GM12864 (cell line): ENCODE results near the gene DARS2.
A peak's percentile ranks its signal among the peaks of the same experiment; 100 is the strongest.
"Not testable (repeated sequence)": the region's sequence is repeated elsewhere in the genome, so short reads cannot be mapped to it uniquely, and the experiment has no call there.

Experiments
- DNase-seq: peaks from one replicate; pipeline ENCODE4 v3.0.0-alpha.2; 2011; ENCODE audit warnings: low read depth
- H3K4me3 ChIP-seq: 2 replicates; pipeline ENCODE4 v1.5.1; 2011; ENCODE audit warnings: mild to moderate bottlenecking, low read depth, low read length, control low read depth
- TF ChIP-seq, protein P1 (sequence below): IDR thresholded peaks from 2 replicates; pipeline ENCODE4 v1.5.1; 2011; ENCODE audit warnings: low read depth, mild to moderate bottlenecking, moderate library complexity, low read length, control low read depth, inconsistent platforms; ENCODE audit errors: missing control alignments

The DARS2 gene, protein sequence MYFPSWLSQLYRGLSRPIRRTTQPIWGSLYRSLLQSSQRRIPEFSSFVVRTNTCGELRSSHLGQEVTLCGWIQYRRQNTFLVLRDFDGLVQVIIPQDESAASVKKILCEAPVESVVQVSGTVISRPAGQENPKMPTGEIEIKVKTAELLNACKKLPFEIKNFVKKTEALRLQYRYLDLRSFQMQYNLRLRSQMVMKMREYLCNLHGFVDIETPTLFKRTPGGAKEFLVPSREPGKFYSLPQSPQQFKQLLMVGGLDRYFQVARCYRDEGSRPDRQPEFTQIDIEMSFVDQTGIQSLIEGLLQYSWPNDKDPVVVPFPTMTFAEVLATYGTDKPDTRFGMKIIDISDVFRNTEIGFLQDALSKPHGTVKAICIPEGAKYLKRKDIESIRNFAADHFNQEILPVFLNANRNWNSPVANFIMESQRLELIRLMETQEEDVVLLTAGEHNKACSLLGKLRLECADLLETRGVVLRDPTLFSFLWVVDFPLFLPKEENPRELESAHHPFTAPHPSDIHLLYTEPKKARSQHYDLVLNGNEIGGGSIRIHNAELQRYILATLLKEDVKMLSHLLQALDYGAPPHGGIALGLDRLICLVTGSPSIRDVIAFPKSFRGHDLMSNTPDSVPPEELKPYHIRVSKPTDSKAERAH

DNA sequence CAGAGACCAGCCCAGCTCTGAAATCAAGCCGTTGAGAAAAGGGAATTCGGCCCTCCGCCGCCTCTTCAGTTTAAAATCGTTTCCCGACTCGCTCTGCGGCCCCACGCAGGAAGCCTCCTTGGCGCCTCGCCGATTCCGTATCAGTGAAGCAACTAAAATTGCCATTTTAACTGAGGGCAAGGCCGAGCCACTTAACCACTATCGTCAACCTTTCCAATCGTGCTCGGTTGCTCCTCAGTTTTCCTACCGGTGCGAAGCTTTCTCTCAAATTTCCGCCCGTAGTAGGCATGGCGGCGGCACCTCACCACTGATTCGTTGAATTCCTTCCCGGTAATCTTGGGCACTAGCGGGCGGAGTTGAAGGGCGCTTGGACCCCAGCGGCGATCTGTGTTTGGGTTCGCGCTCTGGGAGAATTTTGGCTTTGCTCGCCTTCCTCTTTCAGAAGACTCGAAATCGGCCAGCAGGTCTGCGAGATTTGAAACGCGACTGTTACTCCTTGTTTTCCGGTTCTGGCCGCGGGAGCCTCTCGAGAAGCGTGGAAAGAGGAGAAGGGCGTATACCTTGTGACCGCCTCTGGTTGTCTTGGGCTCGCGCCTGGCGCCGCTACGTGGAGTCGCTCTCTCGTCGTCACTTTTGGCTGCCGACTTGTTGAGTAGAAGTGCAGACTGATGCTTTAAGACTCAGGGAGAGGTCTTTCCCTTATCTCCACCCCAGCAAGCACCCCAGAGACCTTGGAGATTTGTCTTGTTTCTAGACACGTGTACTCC is at the start of gene DARS2, which contains the start of gene CENPL:
TSS of gene DARS2 (plus strand) at position 359 of the 767 bp plus-strand sequence. CDS start 557 bp downstream, outside the sequence.
TSS of gene CENPL (minus strand) at position 569 of the 767 bp plus-strand sequence. CDS start 13,584 bp downstream, outside the sequence.
- peak; percentile 96 for DNase-seq
- TF ChIP-seq, protein P1, sequence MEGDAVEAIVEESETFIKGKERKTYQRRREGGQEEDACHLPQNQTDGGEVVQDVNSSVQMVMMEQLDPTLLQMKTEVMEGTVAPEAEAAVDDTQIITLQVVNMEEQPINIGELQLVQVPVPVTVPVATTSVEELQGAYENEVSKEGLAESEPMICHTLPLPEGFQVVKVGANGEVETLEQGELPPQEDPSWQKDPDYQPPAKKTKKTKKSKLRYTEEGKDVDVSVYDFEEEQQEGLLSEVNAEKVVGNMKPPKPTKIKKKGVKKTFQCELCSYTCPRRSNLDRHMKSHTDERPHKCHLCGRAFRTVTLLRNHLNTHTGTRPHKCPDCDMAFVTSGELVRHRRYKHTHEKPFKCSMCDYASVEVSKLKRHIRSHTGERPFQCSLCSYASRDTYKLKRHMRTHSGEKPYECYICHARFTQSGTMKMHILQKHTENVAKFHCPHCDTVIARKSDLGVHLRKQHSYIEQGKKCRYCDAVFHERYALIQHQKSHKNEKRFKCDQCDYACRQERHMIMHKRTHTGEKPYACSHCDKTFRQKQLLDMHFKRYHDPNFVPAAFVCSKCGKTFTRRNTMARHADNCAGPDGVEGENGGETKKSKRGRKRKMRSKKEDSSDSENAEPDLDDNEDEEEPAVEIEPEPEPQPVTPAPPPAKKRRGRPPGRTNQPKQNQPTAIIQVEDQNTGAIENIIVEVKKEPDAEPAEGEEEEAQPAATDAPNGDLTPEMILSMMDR: no peak
- peak within 1 kb of the TSS; percentile 90 for H3K4me3 ChIP-seq

DNA sequence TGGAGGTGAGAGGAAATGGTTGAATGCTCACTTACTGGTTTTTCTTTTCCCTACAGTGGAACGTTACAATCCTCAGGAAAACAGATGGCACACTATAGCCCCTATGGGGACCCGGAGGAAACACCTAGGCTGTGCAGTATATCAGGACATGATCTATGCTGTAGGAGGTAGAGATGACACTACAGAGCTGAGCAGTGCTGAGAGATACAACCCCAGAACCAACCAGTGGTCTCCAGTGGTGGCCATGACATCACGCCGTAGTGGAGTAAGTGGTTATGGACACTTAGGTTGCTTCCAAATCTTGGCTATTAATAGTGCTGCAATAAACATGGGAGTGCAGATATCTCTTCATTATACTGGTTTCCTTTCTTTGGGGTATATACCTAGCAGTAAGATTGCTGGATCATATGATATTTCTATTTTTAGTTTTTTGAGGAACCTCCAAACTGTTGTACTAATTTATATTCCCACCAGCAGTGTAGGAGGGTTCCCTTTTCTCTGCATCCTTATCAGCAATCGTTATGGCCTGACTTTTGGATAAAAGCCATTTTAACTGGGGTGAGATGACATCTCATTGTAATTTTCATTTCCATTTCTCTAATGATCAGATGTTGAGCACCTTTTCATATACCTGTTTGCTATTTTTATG is 48.8 kb upstream of the DARS2 start:
- DNase-seq: no peak
- TF ChIP-seq, protein P1: no peak

DNA sequence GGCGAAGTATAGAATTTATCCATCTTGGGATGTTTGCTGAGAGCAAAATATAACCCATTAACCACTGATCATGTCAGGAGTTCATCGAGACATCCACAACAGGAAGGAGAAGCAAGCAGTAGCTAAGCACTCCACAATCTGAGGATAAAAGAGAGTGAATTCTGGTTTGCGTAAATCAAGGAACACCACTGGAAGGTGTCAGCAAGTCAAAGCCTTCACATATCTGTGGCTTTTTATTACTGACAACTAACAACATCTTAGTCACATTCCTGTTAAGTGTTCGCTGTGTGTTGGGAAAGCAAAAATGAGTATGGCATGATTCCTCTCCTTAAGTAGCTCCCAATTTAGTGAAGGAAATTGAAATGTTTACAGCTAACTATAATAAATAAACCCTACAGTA is 44.5 kb upstream of the DARS2 start:
- TF ChIP-seq, protein P1: no peak
- H3K4me3 ChIP-seq: no peak overlapping the region
- DNase-seq: no peak

More for the DNA sequence above, 48.8 kb upstream of the DARS2 start:
- no peak overlapping the region for H3K4me3 ChIP-seq

DNA sequence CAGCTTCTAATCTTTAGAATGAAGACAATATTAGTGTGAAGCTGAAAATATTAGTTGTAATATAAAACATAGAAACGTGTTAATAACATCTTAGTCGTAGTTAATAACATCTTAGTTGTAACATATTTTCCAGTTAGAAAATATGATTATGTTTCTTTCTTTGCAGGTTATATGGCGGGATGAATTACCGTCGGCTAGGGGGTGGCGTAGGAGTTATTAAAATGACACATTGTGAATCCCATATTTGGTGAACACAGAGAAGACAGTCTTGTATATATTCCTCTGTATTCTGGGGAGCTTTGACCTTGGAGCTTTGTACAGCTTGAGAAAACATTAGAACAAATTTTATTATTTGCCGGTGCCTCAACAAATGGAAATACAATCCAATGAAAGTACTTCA is 39.5 kb upstream of the DARS2 start:
- DNase-seq: no peak
- no peak overlapping the region for H3K4me3 ChIP-seq
- TF ChIP-seq, protein P1: no peak

DNA sequence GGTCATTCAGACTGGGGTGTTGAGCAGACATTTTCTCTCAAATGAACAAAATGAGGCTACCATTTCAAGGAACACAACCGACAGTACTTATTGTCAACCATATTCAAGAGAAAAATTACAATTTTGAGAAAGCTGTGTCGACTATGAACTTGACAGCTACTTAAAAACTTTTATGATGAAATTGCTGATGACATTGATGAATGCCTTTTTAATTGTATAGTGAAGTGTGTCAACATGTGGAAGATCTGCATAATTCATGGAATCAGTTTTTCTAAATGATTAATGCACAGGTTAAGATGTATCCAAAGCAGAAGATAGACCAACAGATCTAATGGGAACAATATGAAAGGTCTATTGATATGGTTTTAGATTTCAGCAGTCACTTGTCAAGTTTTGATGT is 34.6 kb upstream of the DARS2 start:
- TF ChIP-seq, protein P1: no peak
- H3K4me3 ChIP-seq: no peak overlapping the region
- no peak for DNase-seq

DNA sequence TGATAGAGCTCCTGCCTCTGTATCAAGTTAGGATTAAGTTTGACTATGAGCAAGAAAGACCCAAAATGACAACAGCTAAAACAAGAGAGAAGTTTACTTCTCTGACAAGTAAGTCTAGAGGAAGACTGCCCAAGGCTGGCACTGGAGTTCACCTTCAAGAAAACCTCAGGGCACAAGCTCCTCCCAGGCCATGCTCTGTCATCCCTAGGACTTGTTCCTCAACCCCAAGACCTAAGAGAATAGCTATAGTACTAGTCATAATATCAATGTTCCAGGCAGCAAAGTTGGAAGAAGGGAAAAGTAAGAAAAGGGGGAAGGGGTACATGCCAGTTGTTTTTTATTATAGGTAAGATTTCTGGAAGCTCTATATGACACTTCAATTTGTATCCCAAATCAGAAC is 26.4 kb upstream of the DARS2 start:
- H3K4me3 ChIP-seq: no peak overlapping the region
- TF ChIP-seq, protein P1: no peak
- no peak for DNase-seq

DNA sequence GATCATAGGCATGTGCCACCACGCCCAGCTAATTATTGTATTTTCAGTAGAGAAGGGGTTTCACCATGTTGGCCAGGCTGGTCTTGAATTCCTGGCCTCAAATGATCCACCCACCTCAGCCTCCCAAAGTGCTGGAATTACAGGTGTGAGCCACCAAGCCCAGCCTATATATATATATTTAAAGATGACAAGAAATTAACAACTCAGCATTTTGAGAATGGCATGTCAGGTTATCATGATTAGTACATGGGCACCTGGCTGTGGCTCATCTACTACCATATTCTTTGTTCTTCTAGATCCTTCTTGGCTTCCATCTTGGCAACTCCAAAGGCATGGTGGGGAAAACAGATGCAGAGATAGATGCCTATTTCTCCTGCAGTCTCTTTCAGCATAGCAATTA is 24.5 kb upstream of the DARS2 start:
- H3K4me3 ChIP-seq, DNase-seq: not testable (repeated sequence)
